ENCODE measurements around the gene TTC7B.

TTC7B gene

GRCh38 chr14:90518069-90518940 lies 297.9 kb downstream of the TTC7B start:
- no peak overlapping the region for H3K4me3 ChIP-seq (ENCODE audit: low read depth, low read length)
- TF ChIP-seq CTCF (IDR thresholded peaks at IDR 0.05; ENCODE audit: low read depth, low read length, missing control alignments) = no peak
- in situ Hi-C loops (cut with HindIII; ENCODE audit: low sequenced_read_pairs) = no loop called here
- no peak for DNase-seq (ENCODE audit: low read depth)

GRCh38 chr14:90517076-90517841 lies 299.0 kb downstream of the TTC7B start:
- no peak for TF ChIP-seq CTCF (IDR thresholded peaks at IDR 0.05; ENCODE audit: low read depth, low read length, missing control alignments)
- no peak overlapping the region for H3K4me3 ChIP-seq (ENCODE audit: low read depth, low read length)
- no peak for DNase-seq (ENCODE audit: low read depth)
- in situ Hi-C loops (cut with HindIII; ENCODE audit: low sequenced_read_pairs) = no loop called here

- TF ChIP-seq CTCF (IDR thresholded peaks at IDR 0.05; ENCODE audit: low read depth, low read length, missing control alignments) = no peak
- H3K4me3 ChIP-seq (ENCODE audit: low read depth, low read length) = no peak overlapping the region
- DNase-seq (ENCODE audit: low read depth) = no peak
- in situ Hi-C loops (cut with HindIII; ENCODE audit: low sequenced_read_pairs) = no loop called here
Observed at GRCh38 chr14:90514566-90514965, 301.7 kb downstream of the TTC7B start.

- no peak for DNase-seq (ENCODE audit: low read depth)
- in situ Hi-C loops (cut with HindIII; ENCODE audit: low sequenced_read_pairs) = no loop called here
- H3K4me3 ChIP-seq (ENCODE audit: low read depth, low read length) = no peak overlapping the region
- no peak for TF ChIP-seq CTCF (IDR thresholded peaks at IDR 0.05; ENCODE audit: low read depth, low read length, missing control alignments)
Observed at GRCh38 chr14:90514015-90514398, 302.2 kb downstream of the TTC7B start.

GRCh38 chr14:90513161-90514014 lies 302.8 kb downstream of the TTC7B start:
- no peak for DNase-seq (ENCODE audit: low read depth)
- in situ Hi-C loops (cut with HindIII; ENCODE audit: low sequenced_read_pairs) = no loop called here
- no peak for TF ChIP-seq CTCF (IDR thresholded peaks at IDR 0.05; ENCODE audit: low read depth, low read length, missing control alignments)
- no peak overlapping the region for H3K4me3 ChIP-seq (ENCODE audit: low read depth, low read length)
